DND-41 (cell line): ENCODE measurements around the gene GABRG3.

Experiments used
- EZH2 ChIP-seq: IDR thresholded peaks from 3 replicates; pipeline ENCODE4 v1.6.1; 2012; ENCODE audit warnings: borderline replicate concordance, low read depth, mild to moderate bottlenecking, moderate library complexity, low read length, inconsistent platforms; ENCODE audit not compliant: severe bottlenecking
- TF ChIP-seq, protein P1 (sequence below): IDR thresholded peaks from 2 replicates; pipeline ENCODE4 v1.5.1; 2012; ENCODE audit warnings: borderline replicate concordance, low read length, moderate library complexity, mild to moderate bottlenecking; ENCODE audit not compliant: poor library complexity, severe bottlenecking; ENCODE audit errors: extremely low read depth

DNA sequence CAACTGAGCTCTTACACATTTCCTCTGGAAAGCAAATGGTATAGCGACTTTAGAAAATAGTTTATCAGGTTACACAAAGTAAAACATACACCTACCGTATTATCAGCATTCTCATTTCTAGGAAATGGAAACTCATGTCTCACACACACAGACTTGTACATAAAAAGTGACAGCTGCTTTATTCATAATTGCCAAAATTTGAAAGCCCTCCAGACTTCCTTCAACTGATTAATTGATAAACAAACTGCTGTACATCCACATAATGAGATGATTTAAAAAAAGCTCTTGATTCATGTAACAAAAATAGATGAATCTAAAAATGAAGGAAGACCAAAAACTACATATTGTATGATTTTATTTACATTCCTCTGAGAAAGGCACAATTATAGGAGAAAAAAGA, 425.5 kb downstream of the GABRG3 start:
- TF ChIP-seq, protein P1, sequence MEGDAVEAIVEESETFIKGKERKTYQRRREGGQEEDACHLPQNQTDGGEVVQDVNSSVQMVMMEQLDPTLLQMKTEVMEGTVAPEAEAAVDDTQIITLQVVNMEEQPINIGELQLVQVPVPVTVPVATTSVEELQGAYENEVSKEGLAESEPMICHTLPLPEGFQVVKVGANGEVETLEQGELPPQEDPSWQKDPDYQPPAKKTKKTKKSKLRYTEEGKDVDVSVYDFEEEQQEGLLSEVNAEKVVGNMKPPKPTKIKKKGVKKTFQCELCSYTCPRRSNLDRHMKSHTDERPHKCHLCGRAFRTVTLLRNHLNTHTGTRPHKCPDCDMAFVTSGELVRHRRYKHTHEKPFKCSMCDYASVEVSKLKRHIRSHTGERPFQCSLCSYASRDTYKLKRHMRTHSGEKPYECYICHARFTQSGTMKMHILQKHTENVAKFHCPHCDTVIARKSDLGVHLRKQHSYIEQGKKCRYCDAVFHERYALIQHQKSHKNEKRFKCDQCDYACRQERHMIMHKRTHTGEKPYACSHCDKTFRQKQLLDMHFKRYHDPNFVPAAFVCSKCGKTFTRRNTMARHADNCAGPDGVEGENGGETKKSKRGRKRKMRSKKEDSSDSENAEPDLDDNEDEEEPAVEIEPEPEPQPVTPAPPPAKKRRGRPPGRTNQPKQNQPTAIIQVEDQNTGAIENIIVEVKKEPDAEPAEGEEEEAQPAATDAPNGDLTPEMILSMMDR = no peak
- no peak for TF ChIP-seq EZH2
